Panc1 (cell line): ENCODE data around the gene PLPP7.

ENCODE experiments used
- POLR2AphosphoS5 ChIP-seq: IDR thresholded peaks from 2 replicates; pipeline ENCODE4 v1.6.1; 2012; ENCODE audit warnings: mild to moderate bottlenecking, low read depth, low read length, moderate library complexity
- SIN3A ChIP-seq: IDR thresholded peaks from 2 replicates; pipeline ENCODE4 v1.6.1; 2012; ENCODE audit warnings: low read depth, mild to moderate bottlenecking, low read length, moderate library complexity, borderline replicate concordance; ENCODE audit not compliant: insufficient read depth
- TCF7L2 ChIP-seq: IDR thresholded peaks from 2 replicates; pipeline ENCODE4 v1.6.1; 2011; ENCODE audit warnings: mild to moderate bottlenecking, low read depth, low read length, inconsistent platforms
- TF ChIP-seq, protein P1 (sequence below): fragments of 450-650 bp; IDR thresholded peaks from 2 replicates; pipeline ENCODE4 v1.5.1; 2017; ENCODE audit warnings: mild to moderate bottlenecking
- TF ChIP-seq, protein P2 (sequence below), 2 experiments: IDR thresholded peaks; 2 replicates each; pipeline ENCODE4 v1.6.1; 2011 to 2012; ENCODE audit warnings: low read depth in 2 of 2, control low read depth in 1 of 2, low read length in 1 of 2, mild to moderate bottlenecking in 1 of 2, moderate library complexity in 1 of 2; ENCODE audit not compliant: insufficient read depth in 1 of 2

DNA sequence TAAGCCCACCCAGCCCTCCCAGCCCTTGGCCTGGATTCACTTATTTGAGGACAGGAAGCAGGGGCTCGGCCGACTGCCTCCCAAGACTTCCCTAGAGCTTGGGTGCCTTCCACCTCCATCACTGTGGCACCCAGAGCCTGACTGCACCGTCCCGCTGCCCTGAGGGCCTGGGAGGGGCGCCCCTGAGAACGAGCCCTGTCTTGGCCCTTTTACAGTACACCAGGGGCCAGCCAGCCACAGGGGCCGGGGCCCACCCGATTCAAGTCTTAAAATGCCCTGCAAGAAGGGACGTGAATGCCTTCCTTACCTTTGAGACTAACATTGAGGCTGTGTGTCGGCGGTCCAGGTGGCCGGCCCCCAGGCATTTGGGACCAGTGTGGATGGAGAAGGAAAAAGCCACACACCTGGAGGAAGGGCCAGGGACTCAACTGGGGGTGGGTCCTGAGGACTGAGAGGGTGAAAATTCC lies 30.1 kb upstream of the PLPP7 start:
- TF ChIP-seq, protein P1, sequence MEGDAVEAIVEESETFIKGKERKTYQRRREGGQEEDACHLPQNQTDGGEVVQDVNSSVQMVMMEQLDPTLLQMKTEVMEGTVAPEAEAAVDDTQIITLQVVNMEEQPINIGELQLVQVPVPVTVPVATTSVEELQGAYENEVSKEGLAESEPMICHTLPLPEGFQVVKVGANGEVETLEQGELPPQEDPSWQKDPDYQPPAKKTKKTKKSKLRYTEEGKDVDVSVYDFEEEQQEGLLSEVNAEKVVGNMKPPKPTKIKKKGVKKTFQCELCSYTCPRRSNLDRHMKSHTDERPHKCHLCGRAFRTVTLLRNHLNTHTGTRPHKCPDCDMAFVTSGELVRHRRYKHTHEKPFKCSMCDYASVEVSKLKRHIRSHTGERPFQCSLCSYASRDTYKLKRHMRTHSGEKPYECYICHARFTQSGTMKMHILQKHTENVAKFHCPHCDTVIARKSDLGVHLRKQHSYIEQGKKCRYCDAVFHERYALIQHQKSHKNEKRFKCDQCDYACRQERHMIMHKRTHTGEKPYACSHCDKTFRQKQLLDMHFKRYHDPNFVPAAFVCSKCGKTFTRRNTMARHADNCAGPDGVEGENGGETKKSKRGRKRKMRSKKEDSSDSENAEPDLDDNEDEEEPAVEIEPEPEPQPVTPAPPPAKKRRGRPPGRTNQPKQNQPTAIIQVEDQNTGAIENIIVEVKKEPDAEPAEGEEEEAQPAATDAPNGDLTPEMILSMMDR, result no peak
- TF ChIP-seq POLR2AphosphoS5, result no peak
- TF ChIP-seq TCF7L2, result no peak
- TF ChIP-seq, protein P2, sequence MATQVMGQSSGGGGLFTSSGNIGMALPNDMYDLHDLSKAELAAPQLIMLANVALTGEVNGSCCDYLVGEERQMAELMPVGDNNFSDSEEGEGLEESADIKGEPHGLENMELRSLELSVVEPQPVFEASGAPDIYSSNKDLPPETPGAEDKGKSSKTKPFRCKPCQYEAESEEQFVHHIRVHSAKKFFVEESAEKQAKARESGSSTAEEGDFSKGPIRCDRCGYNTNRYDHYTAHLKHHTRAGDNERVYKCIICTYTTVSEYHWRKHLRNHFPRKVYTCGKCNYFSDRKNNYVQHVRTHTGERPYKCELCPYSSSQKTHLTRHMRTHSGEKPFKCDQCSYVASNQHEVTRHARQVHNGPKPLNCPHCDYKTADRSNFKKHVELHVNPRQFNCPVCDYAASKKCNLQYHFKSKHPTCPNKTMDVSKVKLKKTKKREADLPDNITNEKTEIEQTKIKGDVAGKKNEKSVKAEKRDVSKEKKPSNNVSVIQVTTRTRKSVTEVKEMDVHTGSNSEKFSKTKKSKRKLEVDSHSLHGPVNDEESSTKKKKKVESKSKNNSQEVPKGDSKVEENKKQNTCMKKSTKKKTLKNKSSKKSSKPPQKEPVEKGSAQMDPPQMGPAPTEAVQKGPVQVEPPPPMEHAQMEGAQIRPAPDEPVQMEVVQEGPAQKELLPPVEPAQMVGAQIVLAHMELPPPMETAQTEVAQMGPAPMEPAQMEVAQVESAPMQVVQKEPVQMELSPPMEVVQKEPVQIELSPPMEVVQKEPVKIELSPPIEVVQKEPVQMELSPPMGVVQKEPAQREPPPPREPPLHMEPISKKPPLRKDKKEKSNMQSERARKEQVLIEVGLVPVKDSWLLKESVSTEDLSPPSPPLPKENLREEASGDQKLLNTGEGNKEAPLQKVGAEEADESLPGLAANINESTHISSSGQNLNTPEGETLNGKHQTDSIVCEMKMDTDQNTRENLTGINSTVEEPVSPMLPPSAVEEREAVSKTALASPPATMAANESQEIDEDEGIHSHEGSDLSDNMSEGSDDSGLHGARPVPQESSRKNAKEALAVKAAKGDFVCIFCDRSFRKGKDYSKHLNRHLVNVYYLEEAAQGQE (IDR thresholded peaks at IDR 0.05; ENCODE audit: insufficient read depth in 1 of 2, low read depth in 2 of 2, low read length in 1 of 2), result no peak
- no peak for TF ChIP-seq SIN3A
